Non-pigmented ciliary epithelial cell (primary cell): ENCODE measurements around the gene SKAP1.
"Not testable (repeated sequence)": the region's sequence is repeated elsewhere in the genome, so short reads cannot be mapped to it uniquely, and the experiment has no call there.

Experiments used
- DNase-seq: peaks from one replicate; pipeline ENCODE4 v3.0.0-alpha.2; 2010; ENCODE audit warnings: low read depth

SKAP1 gene

DNA sequence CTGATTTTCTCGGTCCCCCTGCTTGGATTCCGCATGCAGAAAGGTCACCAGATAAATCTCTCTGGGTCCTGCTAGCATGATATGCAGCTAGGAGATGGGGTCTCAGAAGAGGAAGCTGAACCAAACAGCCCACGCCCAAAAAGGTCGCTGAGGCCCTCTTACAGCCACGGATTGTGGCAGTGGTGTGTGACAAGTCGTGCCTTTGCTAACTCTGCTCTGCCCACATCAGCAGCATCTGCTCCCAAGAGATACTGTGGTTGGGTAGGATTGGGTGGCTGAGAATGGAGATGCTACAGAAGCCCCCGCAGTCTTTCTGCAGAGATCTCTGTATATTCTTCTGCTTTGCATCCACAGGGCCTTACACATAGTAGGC, 15.2 kb upstream of the SKAP1 start:
- DNase-seq: no peak

DNA sequence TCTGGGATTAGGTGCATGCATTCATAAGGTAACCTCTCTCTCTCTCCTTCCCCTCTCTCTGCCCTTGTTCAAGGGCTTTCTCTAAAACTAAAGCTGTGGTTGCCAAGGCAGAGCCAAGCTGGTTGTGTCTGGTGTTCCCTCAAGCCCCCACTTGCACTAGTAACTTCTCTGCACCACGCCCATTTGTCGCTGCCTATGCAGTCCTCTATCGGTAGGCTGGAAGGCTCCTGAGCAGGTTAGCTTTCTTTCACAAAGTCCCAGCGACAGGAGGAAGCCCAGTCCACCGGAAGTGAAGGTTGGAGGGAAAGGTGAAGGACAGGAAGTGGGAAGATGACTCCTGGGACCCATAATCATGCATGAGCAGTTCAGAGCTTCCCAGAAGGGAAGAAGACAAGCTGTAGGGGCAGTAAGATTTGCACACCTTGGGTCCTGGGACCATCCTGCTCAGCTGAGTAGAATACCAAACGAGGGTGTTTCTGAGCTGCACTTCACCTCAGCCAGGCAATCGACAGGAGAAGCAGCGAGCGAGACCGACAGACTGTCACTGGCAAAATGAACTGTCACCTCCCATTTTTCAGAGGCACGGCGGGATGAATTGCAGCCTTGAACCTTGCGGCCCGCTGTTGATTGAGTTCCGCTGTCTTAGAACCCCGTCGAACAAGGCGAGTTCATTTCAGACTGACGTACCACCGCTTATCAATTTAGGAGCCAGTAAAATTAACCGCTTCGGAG, 14.7 kb upstream of the SKAP1 start:
- no peak for DNase-seq

DNA sequence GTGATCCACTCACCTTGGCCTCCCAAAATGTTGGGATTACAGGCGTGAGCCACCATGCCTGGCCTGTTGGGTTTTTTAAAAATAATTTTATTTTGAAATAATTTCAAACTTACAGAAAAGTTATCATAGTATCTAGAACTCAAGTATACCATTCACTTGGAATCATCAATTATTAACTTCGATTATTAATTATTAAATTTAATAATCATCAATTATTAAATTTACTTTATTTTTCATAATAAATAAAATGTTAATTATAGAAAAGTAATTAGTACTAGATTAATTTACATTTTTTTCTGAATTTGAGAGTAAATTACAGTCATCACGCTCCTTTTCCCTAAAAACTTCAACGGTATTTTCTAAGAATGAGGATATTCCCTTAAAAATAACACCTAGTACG, 13.7 kb upstream of the SKAP1 start:
- no peak for DNase-seq

DNA sequence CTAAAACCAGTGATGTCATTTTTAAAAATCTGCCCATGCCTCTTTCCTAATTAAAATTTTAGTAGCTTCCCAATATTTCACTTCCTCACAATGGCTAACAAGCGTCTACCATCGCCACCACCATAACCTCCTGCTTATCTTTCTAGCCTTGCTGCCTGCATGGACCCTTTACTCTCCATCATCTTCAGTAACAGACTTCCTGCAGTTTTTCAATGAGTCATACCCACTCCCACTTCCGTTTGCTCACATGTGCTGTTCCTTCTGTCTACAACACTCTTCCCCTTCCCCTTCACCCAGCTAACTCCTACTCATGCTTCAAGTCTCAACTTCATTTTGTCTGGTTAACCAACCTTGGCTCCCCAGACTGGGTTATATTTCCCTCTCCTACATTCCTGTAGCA, 12.8 kb upstream of the SKAP1 start:
- DNase-seq: no peak

GRCh38 chr17:48441862-48442261, 11.8 kb upstream of the SKAP1 start:
- DNase-seq: no peak

GRCh38 chr17:48441231-48441711, 11.3 kb upstream of the SKAP1 start:
- no peak for DNase-seq

DNA sequence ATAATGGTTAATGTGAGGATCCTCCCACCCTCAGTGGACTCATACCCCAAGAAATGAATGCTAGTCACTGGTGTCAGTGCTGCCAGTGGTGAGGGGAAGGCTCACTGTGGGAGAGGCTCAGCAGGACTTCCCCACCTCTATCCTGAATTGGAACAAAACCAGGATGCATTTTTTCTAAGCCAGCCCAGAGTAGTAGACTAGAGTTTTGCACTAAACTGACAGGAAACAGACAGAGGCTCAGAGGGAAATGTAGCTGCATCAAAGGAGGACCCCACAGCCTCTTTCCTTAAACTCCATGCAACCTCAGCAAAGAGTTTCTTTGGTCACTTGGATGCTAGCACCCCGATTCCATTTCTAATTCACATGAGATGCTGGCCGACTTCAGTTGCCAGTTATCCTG, 10.7 kb upstream of the SKAP1 start:
- DNase-seq: no peak

DNA sequence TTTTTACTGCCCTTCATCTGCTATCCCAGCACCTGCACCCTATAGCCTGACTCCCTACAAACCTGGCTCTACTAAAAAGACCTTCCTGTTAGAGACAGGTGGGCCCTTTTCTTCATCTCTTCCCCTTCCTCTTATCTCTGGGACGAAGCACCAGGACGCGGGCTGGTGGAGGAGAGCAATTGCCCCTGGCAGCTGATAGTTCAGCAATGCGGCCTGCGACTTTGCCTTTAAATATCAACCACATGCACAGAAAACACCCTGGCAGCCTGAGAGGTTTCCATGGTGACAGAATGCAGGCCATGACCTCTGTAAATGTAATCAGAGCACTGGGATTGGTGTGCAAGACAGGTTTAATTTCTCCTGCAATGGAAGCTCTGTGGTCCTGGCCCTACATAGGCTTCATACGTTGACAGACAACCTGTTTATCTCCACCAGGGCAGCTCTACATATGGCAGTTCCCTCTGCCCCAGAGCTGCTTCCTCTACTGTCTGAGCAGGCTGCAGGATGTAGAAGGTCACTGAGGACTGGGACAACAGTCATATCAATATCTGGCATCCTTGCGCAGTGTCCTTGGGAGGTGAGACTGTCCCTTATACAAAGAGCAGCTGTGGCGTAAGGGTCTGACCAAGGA, 10.0 kb upstream of the SKAP1 start:
- no peak for DNase-seq

- DNase-seq: no peak
Measured at GRCh38 chr17:48439110-48439850, 9.3 kb upstream of the SKAP1 start.

GRCh38 chr17:48438516-48439061, 8.6 kb upstream of the SKAP1 start:
- DNase-seq: no peak

- no peak for DNase-seq
Measured at GRCh38 chr17:48433896-48434295, 3.9 kb upstream of the SKAP1 start.

DNA sequence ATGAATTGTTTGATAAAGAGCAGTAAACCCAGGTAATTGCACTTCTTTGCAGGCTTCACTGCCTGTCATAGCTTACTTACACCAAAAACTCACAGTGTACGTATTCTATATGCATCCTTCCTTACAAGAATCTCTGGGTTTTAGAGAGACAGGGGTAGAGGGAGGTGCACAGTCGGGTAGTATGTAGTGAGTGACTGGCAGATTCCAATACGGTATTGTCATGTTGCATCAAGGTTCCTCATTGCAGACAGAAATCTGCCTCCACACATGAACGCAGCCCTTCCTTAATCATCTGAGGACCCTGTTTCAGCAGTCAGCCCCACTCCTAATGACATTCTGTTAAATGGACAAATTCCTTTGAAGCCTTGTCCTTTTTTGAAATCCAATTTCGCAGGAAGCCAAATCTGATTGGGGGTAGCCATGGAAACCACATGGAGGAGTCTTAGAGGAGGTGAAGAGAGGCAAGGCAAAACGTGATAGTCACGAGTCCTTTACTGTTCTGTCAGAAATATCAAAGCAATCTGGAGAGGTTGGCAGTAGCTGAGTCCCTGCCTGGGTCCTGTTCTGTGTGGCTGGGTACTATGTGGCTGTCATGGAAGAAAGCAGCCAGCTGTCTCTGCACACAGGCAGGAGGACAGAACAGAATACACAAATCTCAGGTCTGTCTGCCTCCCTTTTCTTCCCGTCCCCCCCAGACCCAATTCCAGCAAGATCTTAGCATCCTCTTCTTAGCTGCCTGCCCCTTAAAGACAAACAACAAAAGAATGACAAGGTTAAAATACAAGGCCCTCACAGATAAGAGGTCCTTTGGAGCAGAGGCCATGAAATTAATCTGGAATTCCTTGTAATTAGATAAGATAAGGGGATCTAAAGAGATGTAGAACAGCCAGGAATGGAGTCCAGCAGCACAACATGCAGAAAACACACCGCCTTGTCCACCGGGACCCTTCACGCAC, 3.1 kb upstream of the SKAP1 start:
- no peak for DNase-seq

DNA sequence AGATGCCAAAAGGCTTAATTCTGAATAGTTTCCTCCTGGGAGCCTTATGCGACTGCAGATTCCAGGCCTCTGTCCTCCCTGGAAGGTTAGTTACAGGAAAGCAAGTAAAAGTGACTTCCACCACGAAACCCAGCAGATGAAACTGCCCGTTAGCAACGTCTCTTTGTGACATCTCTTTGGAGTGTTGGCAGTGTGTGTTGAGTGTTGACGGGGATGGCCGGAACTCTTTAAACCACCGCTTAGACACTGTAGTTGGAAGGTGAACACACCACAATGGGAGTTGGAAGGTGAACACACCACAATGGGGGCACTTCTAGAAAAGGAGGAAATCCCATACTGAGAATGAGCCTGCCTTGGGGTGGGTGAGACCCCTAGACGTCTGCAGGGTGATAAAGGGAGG, 858 bp downstream of the SKAP1 start:
- no peak for DNase-seq

DNA sequence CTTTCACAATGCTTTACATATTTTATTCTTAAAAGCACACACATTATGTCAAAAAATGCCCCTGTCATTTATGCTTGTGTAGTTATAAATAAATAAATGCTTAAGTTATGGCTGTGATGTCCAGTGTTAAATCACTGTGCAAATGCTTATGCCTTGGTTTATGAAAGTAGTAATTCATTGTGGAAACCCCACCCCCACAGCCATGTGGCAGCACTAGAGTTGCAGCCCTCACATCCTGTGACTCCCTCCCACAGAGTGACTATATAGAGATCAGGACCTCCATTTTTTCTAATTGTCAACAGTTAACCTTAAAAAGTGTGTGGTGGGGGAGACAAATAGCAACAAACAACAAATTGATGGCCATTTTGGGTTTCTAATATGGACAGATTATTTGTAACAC, 2.4 kb downstream of the SKAP1 start:
- no peak for DNase-seq

DNA sequence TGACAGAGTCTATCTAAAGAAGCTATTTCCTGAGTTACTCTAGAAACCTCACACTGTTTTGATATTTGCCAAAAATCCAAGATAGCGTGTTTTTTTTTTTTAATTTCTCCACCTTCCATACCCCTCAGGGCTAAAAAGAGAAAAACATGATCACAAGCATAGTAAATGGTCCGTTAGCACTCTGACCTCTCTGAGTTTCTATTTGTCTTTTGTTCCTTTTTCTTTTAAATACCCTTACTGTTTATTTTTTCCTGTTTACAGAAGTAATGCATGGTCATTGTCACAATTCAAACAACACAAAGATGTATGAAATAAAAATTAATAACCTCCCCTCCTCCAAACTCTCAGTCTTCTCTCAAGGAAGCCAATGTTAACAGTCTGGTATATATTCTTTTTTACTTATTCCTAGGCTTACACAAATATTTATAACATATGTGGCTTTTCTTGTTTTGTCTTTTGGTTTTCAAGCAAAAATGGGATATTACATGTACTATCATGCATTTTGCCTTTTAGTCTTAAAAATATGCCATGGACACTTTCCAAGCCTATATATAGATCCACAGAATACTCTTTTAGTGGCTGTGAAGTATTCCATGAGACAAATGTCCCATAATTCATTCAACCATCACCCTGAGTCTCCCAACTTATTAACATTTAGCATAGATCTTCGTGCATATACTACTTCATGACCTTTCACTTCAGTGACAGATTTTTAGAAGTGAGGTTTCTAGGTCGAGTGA, 3.1 kb downstream of the SKAP1 start:
- DNase-seq: no peak

DNA sequence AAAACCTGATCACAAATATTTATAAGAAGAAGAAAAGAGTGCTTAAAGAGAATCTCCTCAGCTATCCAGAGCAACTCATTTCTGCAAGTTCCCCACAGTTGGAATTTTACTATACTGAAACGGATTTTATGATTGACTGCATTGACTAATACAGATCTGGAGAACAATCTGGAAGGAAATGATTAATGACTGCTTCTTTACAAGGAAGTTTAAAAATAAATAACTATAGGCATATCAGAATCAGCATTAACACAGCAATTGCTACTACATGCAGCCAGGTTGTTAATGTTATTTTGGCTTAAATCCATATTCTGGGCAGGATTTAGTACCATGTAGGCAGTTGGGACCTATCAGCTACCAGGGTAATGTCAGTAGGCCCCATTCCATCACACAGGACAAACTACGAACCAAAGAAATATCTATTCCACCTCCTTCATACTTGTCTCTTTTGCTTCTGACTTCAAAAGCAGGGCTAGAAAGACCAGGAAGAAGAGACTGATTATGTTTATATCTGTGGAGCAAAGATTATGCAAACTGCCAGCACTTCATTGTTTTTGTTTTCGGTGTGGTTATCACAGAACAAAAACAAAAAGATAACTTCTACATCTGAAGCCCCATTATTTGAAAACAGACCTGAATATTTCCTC, 3.9 kb downstream of the SKAP1 start:
- no peak for DNase-seq

DNA sequence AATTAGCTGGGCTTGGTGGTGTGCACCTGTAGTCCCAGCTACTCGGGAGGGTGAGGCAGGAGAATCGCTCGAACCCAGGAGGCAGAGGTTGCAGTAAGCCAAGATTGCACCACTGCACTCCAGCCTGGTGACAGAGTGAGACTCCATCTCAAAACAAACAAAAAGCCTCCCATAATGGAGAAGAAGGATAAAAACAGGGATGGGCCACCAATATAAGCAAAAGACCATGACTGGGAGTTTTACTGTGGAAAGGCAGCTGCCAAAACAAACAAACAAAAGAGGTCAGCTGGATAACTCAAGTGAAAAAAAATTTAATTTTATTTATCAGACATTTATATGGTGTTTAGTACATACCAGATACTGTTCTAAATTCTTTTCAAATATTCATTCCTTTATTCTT, 8.0 kb downstream of the SKAP1 start:
- not testable (repeated sequence) for DNase-seq

DNA sequence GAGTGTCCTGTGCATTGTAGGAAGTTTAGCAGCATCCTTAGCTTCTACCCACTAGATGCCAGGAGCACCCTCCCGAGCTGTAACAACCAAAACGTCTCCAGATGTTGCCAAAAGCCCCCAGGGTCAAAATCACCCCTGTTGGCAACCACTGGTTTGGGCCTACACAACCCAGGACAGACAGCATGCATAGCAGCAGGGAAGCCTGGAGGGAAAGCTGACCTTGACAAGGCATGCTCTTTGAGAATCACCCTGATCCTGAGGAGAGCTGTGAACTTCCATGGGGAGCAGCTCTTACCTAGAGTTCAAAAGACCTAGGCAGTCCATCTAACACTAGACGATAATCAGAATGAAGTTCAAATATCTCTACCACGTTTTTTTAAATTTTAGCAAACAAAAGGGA, 9.2 kb downstream of the SKAP1 start:
- no peak for DNase-seq

DNA sequence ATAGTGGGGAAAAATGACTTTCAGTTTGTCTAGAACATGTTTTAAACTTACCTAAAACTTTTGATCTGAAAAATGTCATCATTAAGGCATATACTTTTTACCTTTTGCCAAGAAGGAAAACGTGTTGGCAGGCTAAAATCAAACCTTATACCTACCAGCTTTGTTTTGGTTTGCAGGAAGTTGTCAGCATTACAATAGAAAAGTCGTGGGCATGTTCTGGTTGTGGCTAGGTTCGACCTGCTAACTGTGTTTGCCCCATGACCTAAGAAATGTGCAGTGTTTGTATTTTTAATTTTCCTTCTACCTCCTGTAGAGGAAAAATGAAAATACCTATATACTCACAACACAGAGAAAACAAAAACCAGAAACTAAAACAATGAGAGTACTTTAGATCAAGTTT, 13.0 kb downstream of the SKAP1 start:
- DNase-seq: no peak

DNA sequence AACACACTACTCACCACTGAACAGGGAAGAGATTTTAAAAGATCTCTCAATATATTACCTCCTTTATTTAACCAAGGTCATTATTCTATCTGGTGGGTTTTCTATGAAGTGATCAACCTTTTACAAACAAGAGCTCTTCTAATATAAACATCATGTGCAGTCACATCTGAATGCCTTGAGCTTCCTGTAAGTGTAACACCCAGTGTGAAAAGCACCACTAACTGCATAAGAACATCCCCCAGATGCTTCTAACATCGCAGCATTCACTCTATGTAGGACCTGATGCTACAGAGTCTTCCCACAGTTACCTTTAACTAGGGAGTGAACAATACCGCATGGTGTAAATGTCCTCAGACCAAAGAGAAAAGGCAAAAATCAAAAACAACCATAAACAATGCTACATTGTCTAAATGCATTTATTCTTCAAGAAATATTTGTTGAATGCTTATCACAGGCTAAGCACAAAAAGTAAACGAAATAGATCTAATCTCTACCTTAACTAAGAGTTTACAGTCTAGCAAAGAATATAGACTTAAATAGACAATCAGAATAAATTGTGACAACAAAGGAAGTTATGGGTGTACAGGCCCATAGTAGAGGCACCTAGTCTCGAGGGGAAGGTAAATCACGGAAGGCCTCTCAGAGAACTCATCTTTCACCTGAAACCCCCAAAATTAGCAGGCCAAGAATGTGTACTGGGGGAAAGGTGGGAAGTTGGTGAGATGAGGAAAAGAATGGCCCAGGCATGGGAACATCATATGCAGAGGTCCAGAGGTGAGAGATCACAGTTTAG, 16.2 kb downstream of the SKAP1 start:
- DNase-seq: no peak
